Cerebellar nuclear complex (tissue), 1 donor: ENCODE measurements around the gene LRRN4CL.
"Not testable (repeated sequence)": the region's sequence is repeated elsewhere in the genome, so short reads cannot be mapped to it uniquely, and the experiment has no call there.

Experiments
- DNase-seq, 2 experiments: peaks; one replicate each; lab custom pipeline; 2025; lab: John Stamatoyannopoulos, UW

The LRRN4CL gene

DNA sequence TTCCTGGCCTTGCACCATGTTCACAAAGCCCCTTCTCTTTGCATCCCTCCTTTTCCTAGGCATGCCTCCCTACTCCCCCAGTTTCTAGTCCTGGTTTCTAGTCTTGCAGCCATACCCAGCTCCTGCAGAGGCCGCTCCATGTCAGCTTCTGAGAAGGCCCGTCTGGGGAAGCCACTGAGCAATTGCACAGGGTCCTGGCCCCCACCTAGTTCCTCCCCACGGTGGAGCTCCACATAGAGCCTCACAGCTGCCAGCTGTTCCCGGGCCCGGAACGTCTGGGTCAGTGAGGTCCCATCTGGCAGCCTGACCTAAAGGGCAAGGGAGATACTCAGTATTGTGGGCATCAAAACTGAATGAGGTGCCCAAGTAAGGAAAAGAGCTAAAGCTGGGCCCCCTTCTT lies 12.6 kb downstream of the LRRN4CL start:
- no peak for DNase-seq

DNA sequence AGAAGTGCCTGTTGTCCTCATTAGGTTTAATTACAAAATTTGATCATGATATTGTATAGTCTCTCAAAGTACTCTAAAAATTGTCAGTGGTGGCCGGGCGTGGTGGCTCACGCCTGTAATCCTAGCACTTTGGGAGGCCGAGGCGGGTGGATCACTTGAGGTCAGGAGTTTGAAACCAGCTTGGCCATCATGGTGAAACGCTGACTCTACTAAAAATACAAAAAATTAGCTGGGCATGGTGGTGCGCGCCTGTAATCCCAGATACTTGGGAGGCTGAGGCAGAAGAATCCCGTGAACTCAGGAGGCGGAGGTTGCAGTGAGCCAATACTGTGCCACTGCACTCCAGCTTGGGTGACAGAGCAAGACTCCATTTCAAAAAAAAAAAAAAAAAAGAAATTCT lies 13.9 kb downstream of the LRRN4CL start:
- DNase-seq, result not testable (repeated sequence)

DNA sequence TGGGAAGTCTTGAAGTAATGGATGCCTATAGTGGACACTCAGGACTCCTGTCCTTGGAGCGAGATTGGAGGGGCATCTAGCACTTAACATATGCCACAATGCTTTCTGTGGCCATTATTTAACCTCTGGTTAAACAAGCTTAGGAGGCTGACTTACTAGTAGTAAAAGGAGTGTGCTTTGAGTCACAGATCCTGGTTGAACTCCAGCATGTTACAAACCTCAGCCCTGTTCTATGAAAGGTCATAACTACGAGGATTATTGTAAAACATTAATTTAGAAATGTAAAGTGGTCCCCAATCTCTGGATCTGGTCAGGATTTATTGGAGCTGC lies 16.2 kb downstream of the LRRN4CL start:
- no peak for DNase-seq

DNA sequence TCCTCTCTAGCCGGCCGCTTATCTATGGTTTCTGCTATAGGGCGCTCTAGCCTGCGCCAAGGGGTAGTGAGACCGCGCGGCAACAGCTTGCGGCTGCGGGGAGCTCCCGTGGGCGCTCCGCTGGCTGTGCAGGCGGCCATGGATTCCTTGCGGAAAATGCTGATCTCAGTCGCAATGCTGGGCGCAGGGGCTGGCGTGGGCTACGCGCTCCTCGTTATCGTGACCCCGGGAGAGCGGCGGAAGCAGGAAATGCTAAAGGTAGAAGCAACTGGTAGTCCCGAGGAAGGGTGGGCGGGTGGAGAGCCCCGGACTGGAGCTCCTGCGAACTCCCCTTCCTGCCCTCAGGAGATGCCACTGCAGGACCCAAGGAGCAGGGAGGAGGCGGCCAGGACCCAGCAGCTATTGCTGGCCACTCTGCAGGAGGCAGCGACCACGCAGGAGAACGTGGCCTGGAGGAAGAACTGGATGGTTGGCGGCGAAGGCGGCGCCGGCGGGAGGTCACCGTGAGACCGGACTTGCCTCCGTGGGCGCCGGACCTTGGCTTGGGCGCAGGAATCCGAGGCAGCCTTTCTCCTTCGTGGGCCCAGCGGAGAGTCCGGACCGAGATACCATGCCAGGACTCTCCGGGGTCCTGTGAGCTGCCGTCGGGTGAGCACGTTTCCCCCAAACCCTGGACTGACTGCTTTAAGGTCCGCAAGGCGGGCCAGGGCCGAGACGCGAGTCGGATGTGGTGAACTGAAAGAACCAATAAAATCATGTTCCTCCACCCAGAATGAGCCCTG lies 17.5 kb downstream of the LRRN4CL start, which contains the start of the genes LBHD1 and UQCC3:
LBHD1 (minus strand) TSS at position 660 of the 782 bp plus-strand sequence. CDS start 2,236 bp downstream, outside the sequence.
UQCC3 (plus strand) TSS at position 66 of the 782 bp plus-strand sequence; CDS start at position 139, 73 bp downstream.
- peak; percentile 46 to 89 for DNase-seq

DNA sequence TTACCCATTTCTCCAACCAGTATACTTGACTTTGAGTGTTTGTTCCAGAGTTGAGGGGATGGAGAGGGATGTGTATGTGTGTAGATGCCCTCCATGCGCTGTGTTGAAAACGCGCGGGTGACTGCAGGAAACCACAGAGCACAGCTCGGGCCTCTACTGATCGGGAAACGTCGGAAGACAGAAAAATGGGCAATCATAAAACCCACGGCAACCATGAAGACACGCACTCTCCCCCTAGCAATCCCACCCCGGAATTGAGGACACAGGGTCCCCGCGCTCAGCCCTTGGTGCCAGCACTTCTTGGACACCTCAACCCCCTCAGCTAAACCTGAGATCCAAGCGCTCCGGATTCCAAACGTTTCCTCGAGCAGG lies 18.1 kb downstream of the LRRN4CL start:
- no peak for DNase-seq

DNA sequence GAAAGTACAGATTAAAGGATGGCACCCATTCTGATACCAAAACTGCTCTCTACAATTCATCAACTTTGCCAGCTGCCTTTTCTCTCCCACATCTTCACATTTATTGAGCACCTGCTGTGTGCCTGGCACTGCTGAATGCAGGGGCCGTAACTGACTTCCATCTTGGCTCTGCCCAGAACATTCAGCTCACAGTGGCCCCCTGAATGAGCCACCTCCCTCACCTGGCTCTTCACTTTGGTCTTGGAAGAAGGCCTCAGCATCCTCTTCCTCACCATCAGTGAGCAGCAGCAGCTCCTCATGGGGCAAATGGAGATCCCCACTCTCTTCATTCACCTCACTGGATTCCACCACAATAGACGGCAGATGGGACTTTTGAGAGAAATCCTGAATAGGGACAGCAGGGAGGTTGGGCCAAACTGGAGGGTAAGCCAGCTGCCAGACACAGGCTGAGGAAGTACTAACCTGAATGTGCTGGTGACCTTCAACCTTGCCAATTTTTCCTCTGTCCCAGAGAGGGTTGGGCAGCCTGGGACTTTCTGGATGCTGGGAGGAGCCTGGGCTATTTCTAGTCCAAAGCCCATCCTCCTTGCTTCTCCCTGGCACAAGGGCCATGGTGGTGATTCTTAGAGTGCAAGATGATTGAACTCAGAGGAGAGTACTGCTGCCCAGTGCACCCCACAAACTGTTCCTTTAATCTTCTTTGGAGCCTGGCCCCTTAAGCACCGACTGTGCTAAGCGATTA lies 19.7 kb downstream of the LRRN4CL start:
- no peak for DNase-seq

DNA sequence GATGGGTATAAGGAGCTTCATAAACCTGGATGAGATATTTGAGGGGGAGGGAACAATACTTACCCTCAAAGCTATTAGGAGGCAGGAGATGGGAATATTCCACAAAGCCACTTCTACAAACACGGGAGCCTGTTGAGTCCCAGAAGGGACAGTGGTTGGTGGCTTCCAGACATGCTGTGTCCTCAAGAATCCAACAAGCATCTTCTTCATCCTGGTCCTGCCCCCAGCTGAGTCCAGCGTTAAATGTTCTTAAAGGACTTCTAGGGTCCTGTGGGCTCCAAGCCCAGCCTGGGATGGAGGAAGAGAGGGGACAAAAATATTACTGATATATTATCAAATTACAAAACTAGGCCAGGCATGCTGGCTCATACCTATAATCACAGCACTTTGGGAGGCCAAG lies 21.9 kb downstream of the LRRN4CL start:
- DNase-seq, result no peak

DNA sequence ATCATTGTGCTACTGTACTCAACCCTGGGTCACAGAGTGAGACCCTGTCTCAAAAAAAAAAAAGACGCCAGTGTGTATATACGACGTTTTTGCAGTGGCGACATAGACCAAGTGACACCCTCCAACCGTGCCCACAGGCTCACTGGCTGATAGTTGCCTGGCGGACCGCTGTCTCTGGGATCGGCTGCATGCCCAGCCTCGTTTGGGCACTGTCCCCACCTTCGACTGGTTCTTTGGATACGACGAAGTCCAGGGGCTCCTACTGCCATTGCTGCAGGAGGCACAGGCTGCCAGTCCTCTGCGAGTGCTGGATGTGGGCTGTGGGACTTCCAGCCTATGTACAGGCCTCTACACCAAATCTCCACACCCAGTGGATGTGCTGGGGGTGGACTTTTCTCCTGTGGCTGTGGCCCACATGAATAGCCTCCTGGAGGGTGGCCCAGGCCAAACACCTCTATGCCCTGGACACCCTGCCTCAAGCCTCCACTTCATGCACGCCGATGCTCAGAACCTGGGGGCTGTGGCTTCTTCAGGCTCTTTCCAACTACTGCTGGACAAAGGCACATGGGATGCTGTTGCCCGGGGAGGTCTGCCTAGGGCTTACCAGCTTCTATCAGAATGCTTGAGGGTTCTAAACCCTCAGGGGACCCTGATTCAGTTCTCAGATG lies 22.9 kb downstream of the LRRN4CL start:
- no peak for DNase-seq

DNA sequence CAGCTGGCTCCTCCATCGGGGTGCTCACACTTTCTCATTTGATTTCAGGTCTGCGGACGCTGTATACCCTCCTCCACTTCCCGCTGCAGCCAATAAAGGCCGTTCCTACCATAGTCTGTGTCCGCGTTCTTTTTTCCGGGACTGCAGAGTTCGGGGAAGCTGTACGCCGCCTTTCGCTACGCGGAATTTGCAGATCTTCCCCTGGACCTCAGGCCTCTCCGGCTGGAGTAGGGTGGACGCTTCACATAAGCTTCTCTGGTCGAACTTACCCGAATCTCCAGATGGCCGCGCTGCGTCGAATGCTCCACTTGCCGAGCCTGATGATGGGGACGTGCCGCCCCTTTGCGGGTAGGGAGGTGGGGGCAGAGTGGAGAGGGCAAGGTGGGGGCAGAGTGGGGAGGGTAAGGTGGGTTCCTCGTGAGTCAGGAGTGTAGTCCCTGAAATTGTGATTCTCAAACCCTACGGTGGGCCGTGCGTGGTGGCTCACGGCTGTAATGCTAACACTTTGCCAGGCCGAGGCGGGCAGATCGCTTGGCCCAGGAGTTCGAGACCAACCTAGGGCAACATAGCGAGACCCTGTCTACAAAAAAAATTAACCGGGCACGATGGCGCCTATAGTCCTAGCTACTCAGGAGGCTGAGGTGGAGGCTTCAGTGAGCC lies 23.6 kb downstream of the LRRN4CL start:
- peak in 1 of 2 experiments; percentile 31 for DNase-seq

DNA sequence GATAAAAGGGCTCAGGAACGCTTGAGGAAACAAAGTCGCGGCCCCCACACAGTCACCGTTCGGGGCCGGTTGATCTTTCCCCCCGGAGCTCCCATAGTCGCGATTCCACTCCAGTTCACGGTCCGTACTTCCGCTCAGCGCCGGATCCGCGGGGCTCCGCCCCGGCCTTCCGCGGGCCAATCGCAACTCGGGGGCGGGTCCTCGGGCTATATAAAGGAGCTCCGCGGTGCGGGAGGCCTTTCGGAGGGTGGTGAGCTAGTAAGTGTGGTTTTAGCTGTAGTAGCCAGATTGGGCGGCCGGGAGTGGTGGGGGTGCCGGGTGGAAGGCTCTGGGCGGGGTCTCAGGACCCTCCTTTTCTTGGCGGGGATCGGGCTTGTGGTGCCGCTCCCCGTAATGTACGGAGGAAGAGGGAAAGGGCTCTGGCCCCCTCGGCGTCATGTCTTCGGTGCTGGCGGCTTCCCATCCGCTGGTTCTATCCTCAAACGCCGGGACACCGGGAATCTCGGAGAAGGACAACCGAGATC lies 24.2 kb downstream of the LRRN4CL start, which contains the start of the genes C11orf98 and CSKMT:
C11orf98 (minus strand) TSS at position 136 of the 524 bp plus-strand sequence; CDS start at position 95, 41 bp downstream.
CSKMT (plus strand) TSS at position 238 of the 524 bp plus-strand sequence. CDS start 568 bp downstream, outside the sequence.
- DNase-seq, result peak; percentile 51 to 75

DNA sequence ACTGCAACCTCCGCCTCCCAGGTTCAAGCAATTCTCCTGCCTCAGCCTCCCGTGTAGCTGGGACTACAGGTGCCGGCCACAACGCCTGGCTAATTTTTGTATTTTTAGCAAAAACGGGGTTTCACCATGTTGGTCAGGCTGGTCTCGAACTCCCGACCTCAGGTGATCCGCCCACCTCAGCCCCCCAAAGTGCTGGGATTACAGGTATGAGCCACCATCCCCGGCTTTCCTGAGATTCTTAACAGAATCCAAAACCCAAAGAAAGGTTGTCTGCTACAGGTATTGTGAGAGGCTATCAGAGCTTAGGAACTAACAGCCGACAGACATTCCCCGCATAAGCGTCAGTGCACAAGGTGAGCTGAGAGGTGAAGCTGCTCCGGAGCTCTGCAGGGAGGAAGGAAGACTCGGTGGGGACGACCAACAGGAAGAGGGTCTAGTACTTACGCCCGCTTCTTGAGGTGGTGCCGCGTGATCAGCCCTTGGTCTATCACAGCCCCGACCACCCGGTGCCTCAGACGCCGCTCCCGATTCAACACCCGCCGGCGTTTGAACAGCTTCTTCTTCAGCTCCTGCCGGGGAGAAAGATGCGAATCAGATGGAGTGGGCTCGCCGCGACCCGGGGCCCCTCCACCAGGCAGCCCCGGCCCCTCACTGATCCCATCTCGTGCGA lies 24.8 kb downstream of the LRRN4CL start:
- DNase-seq, result no peak

DNA sequence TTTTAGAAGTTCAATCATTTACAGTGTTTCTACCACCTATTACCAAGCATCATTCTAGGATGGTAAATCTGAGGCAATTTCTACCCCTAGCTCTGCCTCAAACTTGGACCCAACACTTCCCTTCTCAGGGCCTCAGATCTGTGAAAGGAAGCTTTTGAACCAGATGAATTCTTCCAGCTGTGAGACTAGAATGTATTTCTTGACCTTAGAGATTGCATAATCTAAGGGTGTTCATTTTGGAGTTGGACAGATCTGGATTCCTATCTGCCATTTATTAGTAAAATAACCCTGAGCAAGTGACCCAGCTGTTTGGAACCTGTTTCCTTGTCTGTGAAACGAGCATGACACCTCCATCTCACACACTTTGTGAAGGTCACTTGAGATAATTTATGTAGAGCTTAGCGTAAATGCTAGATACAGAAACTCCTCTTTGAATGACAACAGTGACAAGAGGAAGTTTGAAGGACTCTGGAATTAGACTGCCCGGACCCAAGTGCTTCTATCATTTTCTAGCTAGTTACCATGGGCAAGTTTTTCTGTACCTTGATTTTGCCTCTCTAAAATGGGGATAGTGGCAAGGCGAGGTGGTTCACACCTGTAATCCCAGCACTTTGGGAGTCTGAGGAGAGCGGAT lies 32.4 kb downstream of the LRRN4CL start:
- no peak for DNase-seq

DNA sequence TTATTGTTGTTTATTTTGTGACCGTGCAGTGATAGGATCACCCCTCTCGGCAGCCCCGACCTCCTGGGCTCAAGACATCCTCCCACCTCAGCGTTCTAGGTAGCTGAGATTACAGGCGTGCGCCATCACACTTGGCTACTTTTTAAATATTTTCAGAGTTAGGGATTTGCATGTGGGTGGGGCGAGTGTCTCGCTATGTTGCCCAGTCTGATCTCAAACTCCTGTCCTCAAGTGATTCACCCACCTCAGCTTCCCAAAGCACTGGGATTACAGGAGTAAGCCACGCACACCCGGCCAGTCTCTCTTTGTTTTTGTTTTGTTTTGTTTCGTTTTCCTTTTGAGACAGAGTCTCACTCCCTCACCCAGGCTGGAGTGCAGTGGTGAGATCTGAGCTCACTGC lies 35.0 kb downstream of the LRRN4CL start:
- no peak for DNase-seq

DNA sequence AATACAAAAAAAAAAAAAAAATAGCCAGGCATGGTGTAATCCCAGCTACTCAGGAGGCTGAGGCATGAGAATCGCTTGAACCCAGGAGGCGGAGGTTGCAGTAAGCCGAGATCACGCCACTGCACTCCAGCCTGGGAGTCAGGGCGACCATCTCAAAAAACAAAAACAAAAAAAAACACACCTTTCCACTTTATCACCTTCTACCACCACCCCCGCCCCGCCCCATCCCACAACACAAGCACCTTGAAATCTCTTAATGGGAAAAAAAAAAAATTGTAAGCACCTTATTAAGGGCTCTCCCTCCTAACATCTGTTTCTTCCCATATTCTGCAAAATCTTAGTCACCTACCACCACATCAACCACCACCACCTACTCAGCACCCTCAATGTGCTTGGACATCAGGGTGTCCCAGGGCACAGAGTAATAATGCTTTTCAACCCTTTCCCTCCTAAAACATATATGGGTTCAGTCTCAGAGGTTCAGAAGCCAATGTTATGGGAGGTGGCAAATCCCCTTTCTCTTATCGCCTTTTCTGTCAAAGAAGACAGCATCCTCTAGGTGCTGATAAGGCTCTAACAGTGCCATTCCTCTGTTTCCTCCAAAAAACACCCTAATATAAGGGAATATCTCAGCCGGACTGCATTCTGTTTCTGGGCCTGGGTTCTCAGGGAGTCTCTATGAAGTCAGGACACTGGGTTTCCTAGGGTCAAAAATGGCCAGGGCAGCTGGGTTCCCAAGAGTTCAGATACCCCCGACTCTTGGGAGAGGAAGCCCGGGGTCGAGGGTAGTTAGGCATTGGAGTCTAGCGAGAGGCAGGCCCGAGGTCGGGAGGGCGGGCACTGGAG lies 36.9 kb downstream of the LRRN4CL start:
- DNase-seq, result no peak

DNA sequence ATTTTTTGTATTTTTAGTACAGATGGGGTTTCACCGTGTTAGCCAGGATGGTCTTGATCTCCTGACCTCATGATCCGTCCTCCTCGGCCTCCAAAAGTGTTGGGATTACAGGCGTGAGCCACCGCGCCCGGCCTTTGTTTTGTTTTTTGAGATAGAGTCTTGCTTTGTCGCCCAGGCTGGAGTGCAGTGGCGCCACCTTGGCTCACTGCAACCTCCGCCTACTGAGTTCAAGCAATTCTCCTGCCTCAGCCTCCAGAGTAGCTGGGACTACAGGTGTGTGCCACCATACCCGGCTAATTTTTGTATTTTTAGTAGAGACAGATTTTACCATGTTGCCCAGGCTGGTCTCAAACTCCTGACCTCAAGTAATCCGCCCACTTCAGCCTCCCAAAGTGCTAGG lies 39.0 kb downstream of the LRRN4CL start:
- not testable (repeated sequence) for DNase-seq

DNA sequence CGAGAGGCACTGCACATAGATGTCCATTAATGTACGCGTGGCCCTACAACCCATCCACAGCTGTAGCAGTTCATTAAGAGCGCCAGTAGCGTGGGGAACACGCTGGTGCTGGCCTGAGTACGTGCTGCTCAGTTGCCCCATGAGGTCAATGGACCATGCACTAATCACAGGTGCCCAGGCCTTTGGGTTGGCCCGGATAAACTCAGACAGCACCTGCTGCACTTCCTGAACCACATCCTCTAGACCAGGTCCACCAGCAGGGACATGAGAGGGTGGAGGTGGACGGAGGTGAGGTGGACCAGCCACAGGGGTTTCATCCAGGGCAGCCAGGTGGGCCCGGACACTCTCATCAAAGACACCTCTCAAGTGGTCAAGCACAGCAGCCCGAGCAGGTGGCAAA lies 39.8 kb downstream of the LRRN4CL start:
- no peak for DNase-seq

DNA sequence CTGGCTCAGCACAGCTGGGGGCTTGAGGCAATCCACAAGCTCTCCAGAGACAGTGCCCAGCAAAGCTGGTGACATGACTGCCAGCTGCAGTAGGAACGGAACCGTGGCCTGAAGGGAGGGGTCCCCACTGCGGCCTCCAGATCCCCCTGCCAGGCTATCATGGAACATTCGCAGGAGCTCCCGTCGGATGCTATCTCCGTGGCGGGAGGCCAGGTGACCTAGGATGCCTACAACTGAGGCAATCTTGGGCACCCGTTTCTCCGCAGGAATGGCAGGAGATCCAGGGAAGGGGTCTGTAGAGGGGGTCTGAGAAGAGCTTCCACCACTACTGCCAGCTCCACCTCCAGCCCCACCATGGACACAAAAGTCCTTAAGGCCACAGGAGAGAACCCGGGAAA lies 40.4 kb downstream of the LRRN4CL start:
- DNase-seq, result no peak

DNA sequence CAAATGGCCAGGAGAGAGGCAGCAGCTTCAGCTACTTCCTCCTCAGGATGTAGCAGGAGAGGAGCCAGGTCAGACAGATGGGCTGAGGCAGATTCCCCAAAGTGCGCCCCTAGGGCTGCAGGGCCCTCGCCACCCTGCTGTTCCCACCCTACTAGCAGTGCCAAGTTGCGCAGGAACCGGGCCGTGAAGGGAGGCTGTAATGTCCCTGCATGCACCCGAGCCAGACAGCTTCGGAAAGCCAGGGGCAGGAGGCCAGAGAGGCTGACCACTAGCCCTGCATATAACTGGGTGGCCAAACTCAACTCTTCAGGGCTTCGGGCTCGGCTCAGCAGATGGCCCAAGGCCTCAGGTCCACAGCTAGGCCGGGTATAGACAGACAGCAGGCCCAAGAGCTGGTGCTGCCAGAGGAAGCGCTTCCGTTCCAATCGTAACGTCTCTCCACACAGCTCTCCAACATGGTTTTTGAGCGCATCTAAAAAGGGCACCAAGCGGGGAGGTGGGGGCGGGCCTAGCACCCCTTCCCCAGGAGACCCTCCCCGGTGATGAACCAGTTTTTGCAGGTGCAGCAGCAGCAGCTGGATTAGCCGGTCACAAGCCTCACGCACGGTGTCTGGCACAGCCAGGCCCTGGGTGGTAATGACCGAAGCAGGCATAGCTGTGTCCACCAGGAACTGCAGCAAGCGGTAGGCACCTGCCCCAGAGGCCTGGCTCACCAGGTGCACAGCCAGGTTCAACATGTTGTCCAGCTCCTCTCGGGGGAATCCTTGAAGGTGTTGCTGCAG lies 41.0 kb downstream of the LRRN4CL start:
- no peak for DNase-seq

DNA sequence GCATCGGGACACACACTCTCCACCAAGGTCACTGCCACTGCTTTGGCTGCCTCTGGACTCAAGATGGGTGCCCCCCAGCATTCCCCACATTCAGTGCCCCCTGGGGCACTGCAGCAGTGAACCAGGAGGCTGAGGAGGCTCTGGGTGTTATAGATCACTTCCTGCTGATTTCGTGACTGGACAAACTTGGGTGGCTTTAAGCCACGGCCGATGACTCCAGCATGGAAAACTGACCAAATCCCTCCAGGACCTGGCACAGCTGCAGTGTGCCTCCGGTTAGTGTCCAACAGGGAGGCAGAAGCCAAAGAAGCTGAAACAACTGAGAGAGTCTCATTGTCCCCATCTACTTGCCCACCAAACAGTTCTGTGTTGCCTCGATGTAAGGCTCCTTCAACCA lies 41.7 kb downstream of the LRRN4CL start:
- DNase-seq, result no peak
